NCI-H345 (cell line): Measurements from ENCODE around the gene ZNF513.

Source experiments
- DNase-seq: peaks from one replicate; lab custom pipeline; 2025; lab: John Stamatoyannopoulos, UW

The ZNF513 gene

DNA sequence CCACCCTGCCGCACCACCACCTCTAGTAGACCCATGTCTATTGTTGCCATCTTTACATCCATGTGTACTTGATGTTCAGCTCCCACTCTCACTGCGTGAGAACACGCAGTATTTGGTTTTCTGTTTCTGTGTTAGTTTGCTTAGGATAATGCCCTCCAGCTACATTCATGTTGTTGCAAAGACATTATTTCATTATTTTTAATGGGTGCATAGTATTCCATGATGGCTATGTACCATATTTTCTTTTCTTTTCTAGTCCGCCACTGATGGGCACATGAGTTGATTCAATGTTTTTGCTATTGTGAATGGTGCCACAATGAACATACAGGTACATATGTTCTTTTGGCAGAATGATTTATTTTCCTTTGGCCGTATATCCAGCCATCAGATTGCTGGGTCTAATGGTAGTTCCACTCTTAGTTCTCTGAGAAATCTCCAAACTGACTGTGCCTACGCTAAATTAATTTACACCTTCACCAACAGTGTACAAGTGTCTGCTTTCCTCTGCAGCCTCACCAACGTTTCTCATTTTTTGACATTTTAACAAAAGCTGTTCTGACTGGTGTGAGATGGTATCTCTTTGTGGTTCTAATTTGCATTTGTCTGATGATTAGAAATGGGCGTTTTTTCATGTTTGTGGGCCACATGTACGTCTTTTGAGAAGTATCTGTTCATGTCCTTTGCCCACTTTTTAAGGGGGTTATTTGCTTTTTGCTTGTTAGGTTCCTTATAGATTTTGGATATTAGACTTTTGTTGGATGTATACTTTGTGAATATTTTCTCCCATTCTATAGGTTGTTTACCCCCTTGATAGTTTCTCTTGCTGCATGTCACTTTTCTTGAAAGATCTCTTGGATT, 10.5 kb upstream of the ZNF513 start:
- no peak for DNase-seq

DNA sequence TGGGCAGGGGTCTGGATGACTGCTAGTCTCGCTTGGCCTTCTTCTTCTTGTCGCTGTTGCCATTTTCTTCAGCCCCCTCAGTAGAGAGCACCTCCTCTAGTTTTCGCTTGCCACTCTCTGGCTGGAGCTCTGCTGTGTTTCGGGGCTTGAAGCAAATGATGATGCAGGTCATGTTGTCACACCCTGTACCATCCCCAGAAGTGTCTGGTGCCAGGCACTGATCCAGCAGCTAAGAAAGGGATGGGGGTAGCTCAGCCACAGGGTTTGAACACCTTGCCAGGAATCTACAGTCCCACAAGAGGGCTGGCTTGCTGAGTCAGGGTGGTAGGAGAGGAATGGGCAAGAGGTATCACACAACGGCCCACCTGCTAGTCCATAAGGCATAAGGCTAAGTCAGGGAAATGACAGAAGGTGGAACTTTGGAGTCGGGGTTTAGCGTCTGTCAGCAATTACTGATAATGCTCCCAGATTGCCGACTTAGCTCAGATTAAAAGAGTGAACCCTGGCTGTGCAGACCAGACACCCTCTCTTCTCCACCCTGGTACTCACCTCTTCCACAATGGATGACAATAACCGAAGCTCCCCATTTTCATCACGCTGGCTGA, 1.1 kb upstream of the ZNF513 start:
- no peak for DNase-seq

DNA sequence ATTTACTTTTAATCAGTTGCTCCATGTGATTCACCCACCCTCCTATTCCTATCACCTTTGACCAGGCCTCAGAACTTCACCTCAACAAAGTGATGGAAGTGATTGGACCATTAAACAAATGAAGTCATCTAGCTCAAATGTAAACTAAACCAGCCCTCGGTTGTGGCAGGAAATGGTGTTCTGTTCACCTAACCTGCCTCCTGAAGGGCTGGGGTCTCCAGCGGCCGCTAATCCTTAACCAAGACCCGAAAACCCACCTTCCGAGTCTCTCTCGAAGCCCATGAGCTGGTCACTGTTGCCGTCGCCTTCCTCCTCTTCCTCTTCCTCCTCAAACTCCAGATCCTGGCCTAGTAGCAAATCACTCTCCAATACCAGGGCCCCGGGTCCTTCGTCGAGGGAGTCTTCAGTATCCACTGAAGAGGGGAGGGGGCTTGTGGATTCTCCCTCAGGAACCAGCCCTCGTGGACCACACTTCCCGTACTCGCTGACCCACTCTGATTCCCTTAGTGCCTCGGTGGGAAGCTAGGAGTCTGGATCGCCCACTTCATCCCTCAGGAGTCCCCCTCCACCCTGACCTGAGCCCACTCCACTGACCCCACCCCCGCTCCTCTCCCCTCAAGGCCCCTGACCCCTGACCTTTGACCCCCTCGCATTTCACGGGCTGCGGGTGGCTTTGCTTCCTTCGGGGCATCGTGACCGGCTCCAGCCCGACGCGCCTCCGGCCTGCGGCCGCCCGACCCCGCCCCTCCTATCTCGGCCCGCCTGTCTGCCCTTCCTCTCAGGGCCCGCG, 503 bp downstream of the ZNF513 start:
- peak; percentile 65 for DNase-seq

DNA sequence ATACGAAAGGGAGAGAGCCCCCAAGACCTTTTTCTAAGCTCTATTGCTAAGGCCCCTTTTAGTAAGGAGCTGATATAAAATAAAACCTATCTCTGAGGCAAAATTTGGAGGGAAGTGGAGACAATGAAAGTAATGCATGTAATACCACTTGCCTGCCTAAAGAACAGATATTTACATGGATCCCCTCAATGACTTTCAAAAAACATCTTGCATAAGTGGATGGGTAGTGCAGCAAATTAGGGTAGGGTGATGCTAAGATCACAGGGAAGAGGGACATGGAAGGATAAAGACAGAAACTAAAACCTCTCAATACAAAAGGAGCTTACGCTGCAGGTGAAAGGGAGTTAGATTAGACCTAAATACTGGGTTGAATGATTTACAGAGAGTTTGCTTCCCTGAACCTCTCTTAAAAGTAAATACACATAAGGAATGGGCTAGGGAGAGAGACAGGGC, 1.1 kb downstream of the ZNF513 start:
- no peak for DNase-seq

DNA sequence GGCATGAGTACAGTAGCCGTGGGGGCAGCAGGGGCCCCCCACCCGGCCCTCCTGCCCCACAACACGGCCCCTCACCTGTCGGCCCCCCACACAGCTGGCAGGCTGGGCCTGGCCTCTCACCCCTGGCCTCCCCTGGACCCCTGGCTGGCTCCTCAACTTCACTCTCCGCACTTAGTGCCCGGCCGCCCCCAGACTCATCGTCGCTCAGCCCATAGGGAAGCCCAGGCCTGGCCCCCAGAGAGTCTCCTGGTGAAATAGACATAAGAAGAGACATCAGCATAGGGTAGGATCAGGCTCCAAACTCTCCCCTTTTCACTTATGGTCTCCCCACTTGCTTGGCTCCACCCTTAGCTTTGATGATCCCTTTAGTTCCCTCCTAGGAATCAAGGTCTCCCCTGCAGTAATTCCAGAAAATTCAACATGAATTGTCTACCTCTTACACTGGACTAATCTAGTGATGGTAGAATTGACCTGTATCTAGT, 1.7 kb downstream of the ZNF513 start:
- DNase-seq, result no peak

DNA sequence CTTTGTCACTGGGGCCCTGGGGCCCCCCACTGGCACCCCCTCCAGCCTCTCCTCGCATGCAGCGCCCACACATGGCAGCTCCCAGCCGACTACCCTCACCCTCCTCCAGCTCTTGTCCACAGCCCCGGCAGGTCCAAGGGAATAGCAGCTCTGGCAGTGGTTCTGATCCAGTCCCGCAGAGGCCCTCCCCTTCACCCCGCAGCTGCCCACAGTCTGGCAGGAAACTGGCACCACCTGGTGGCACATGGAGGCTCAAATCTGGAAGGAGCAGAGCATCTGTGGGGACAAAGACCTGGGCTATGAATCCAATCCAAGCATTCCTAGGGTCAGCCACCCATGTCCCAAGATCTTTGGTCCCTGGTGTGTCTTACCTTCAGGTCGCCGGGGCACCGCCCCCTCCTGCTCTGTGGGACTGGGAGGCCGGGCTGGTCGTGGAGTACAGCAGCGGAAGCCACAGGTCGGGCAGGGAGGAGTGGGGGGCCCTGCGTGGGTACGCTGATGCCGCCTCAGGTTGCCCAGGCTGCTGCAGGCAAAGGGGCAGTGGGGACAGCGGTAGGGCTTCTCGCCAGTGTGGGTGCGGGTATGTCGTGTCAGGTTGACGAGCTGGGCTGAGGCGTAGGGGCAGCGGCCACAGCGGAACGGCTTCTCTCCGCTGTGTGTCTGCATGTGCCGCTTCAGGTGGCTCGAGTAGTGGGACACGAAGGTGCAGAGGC, 2.3 kb downstream of the ZNF513 start:
- no peak for DNase-seq

DNA sequence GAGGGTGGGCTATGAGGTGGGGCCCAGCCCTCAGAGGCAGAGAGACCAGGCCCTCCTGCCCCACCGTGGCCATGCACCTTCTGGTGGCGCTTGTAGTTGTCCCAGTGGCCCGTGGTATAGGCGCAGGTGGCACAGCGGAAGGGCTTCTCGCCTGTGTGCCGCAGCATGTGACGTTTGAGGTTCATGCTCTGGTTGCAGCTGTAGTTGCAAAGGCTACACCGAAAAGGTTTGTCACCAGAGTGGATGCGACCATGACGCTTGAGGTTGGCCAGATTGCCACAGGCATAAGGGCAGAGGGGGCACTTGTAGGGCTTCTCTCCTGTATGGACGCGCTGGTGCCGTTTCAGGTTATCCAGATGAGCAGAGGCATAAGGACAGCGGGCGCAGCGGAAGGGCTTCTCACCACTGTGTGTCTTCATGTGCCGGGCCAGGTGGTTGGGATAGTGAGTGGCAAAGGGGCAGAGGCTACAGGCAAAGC, 2.9 kb downstream of the ZNF513 start:
- no peak for DNase-seq

DNA sequence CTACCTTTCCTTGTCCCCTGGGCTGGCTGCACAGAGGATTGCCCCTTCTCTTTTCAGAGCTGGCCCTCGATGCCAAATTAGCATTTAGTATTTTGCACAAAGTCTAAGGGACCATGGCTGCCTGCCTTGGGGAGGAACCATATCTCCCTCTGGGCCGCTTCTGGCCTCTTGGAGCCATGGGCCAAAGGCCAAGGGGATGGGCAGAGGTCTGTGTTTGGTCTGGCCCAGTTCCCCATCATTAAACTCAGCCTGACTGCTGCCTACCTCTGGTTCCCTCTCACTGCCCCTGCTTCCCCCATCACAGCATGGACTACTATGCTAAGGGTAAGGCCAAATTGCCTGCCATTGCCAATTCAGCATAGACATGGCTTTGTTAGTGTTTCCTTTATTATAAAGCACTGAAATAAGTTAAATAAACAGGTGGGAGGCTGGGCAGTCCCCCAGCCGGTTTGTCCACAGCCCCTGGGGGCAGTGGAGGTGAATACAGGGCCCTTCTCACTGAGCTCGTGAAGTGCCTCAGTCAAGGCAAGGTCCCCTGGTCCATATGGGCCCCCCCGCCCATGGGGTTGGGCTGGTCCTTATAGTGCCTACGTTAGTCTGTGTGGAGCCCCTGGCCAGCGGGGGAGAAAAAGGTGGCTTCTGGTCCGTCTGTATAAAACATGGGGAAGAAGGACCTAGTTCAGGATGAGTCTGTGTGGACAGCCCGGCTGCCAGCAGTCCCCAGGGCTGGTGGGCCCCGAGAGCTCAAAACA, 3.5 kb downstream of the ZNF513 start:
- no peak for DNase-seq

DNA sequence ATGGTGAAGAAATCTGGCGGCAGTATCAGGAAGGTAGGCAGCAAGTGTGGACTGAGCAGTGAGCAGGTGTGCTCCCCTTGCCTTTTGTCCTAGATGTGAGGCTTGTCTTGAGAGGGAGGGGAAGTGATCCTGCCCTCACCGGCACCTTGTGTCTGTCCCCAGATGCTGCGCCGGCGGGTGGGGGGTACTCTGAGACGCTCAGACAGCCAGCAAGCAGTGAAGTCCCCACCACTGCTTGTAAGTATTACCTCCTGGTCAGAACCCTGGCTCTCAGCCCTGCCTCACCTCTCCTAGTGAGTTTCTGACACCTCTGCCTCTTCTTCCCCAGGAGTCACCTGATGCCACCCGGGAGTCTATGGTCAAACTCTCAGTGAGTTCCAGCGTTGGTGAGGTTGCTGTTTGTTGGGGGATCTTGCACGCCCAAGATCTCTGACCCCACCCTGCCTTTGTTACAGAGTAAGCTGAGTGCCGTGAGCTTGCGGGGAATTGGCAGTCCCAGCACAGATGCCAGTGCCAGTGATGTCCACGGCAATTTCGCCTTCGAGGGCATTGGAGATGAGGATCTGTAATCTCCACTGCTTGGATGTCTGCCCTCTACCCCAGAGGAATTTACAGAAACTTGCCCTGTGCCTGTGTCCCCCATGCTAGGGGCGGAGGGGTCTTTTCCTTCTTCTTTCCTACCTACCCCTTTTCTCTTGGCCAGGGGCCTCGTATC, 4.2 kb downstream of the ZNF513 start:
- DNase-seq, result no peak

DNA sequence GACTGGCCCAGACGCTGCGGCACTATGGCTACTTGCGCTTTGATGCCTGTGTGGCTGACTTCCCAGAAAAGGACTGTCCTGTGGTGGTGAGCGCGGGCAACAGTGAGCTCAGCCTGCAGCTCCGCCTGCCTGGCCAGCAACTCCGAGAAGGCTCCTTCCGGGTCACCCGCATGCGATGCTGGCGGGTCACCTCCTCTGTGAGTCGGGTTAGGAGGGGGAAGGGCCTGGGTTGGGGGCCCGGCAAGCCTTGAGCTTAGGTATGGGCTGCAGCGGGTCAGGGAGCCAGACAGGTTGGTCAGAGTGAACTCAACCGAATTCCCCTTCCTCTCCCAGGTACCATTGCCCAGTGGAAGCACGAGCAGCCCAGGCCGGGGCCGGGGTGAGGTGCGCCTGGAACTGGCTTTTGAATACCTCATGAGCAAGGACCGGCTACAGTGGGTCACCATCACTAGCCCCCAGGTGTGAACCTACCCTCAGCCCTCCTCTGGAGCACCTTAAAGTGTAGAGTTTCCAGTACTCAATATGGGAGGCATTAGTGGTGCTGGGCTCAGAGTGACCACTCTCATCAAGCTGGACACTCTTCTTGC, 4.9 kb downstream of the ZNF513 start:
- no peak for DNase-seq

DNA sequence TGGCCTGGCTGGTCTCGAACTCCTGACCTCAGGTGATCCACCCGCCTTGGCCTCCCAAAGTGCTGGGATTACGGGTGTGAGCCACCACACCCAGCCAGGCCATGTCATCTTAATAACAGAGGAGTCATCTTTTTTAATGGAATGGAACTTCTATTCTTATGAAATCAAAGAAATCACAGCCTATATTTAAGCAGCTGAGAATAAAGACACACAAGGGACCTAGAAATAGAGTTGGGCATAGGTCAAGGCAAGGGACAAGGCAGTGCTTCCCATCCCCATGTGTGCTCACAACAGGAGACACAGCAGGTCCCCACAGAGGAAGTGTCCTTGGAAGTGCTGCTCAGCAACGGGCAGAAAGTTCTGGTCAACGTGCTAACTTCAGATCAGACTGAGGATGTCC, 7.0 kb downstream of the ZNF513 start:
- no peak for DNase-seq

DNA sequence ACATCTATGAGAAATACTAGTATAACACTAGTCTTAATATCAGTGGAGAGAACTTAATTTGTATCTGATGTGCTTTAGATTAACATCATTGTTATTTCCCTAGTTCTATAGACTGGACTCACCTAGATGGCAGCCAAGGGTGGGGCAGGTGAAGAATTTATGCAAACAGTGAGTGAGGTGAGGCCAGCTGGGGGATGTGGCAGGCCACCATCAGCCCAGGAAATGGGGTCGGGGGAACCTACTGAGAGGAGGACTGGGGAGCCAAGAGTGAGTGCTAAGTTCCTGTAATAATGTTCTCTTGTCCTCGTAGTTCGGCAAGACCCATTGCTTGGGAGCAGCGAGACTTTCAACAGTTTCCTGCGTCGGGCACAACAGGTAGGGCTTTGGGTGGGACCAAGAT, 7.6 kb downstream of the ZNF513 start:
- no peak for DNase-seq

DNA sequence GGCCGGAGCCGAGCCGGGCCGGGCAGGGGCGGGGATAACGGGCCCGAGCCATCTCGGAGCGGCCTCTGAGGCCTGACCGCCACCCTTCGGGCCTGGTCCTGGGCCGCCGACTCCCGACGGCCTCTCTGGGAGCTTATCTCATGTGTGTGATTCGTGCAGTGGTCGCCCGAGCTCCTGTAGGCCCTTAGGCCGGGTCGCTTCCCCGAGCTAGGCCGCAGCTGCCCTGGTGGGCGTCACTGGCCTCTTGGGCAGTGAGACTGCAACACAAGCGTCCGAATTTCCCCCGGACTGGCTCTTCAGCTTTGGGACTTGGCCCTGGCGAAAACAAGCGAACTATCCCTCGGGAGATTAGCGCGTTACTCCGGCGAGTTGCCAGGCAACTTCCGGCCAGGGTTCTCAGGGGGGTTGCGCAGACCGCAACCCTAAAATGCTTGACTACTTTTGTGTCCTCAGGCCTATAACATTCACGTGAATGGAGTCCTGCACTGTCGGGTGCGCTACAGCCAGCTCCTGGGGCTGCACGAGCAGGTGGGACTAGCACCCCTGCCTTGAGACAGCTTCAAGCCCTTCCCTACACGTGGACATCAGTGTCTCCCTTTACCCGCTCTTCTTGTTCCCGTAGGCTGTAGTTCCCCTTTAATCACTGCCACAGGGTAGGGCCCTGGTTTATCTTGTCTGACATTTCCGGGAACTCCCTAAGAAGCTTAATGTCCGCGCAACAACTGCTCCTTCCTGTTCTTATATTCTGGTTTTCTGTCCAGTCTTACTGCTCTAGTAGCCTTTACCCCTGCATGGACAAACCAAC, 9.5 kb downstream of the ZNF513 start:
- no peak for DNase-seq

DNA sequence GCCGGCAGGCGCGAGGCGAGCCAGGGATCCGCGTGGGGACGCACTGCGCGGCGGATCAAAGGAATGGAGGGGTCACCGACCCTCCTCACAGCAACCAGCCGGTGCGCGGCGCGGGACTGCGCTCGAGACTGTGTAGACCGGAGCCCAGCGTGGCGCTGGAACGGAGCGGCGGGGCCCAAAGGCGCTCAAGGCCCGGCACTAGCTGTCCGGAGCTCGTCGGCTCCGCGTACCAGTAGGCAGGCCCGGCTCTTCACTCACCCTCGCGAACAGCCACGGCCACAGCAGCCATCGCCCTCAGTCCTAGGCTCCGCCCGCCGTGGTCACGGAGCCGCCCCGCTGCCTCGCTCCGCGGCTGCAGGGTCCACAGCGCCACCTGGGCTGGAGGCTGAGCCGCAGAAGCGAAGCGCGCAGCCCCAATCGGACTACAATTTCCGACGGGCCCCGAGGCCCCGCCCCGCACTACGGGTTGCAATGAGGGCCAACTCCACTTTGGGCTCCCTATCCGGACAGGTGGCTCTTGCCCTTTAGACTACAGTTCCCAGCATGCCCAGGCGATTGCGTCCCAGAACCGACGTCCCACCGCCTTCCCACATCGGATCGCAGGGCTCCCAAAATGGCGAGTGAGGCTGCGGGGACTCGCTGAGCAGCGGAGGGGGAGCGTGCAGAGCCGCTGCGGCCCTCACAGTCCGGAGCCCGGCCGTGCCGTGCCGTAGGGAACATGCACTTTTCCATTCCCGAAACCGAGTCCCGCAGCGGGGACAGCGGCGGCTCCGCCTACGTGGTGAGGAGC, 10.3 kb downstream of the ZNF513 start, which contains the start of the genes EIF2B4 and SNX17:
TSS of gene EIF2B4 (minus strand) at position 313 of the 790 bp plus-strand sequence. CDS start at position 289, 24 bp downstream.
TSS of gene SNX17 (plus strand) at position 591 of the 790 bp plus-strand sequence. CDS start at position 719, 128 bp downstream.
- peak; percentile 100 for DNase-seq

DNA sequence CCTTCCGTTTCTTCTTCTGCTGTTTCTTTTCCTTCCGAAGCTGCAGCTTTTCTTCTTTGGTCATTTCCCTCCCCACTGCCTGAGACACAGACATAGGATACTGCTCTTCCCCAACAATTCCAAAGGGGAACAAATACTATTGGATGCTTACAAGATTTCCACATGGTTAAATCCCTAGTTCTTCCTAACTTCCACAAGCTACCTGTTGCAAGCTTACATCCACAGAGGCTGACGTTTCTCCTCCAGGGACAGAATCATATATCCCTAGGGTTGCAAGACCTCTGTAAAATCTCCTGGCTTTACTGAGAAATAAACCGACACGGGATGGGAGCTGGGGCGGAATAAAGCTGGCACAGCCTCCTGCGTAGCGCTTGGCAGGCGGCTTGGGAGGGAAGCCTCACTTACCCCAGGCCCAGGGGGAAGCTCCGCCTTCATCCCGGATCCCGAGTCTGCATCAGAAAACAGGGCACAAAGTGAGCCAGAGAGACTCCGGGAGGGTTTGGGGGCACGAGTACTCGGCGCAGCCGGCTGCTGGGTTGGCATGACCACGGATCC, 11.0 kb downstream of the ZNF513 start:
- peak; percentile 53 for DNase-seq

DNA sequence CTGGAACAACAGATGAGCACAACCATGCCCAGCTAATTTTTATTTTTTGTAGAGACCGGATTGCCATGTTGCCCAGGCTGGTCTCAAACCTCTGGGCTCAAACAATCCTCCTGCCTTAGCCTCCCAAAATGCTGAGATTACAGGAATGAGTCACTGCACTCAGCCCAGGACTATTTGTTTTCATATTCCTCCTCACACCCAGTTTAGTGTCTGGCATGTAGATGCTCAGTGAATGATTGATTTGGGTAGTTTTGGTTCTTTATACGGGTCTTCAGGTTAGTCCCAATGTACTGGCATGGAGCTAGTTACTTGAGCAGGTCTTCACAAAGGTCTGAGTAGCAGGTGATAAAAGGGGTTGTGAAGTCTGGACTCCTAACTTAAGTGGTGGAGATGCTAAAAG, 16.6 kb downstream of the ZNF513 start:
- no peak for DNase-seq

DNA sequence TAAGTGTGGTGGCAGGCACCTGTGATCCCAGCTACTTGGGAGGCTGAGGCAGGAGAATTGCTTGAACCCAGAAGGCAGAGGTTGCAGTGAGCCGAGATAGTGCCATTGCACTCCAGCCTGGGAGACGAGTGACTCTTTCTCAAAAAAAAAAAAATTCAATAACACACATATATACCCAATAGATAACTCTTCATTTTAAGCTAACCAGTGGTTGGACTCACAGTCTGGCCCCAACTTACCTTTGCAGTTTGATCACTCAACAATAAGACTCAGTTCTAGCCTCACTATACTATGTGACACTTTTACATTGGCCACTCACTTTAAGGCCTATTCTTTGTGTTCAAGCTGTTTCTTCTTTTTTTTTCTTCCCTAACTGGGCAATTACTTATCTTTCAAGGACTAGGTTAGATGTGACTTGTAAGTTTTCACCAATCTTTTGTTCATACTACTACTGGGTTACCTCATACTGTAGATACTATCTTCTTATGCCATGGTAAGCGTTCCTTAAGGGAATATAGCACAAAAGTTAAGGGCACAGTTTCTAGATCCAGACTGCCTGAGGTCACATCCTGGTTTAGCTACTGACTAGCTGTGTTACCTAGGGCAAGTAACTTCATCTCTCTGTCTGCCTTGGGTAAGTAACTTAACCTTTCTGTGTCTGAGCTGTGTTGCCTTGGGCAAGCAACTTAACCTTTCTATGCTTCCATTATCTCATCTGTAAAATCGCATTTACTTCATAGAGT, 17.7 kb downstream of the ZNF513 start:
- DNase-seq, result no peak
